Mesodermal cell (in vitro differentiated cells): ENCODE data around the gene ATP1B1.

ENCODE experiments used
- H3K27ac ChIP-seq: 2 replicates; pipeline ENCODE4 v1.7.0; 2013; ENCODE audit warnings: mild to moderate bottlenecking, low read depth, low read length, moderate library complexity; ENCODE audit not compliant: severe bottlenecking
- H3K36me3 ChIP-seq: 2 replicates; pipeline ENCODE4 v1.7.1; 2013; ENCODE audit warnings: mild to moderate bottlenecking, low read length, moderate library complexity; ENCODE audit not compliant: control insufficient read depth, insufficient read depth
- H3K4me1 ChIP-seq: one replicate; pipeline ENCODE4 v1.7.1; 2013; ENCODE audit warnings: mild to moderate bottlenecking, low read length; ENCODE audit not compliant: insufficient read depth, control insufficient read depth, poor library complexity, severe bottlenecking
- H3K4me3 ChIP-seq: 2 replicates; pipeline ENCODE4 v1.7.0; 2013; ENCODE audit warnings: low read length, control low read depth, mild to moderate bottlenecking; ENCODE audit not compliant: insufficient read depth, poor library complexity, severe bottlenecking; ENCODE audit errors: extremely low read depth
- H3K9me3 ChIP-seq: 2 replicates; pipeline ENCODE4 v1.7.1; 2013; ENCODE audit warnings: mild to moderate bottlenecking, low read length, moderate library complexity; ENCODE audit not compliant: control insufficient read depth
- WGBS, 2 experiments: methylation state at CpG; one replicate each; pipeline ENCODE4 v1.1.5; 2013; ENCODE audit warnings: missing lambda C conversion rate in 2 of 2; ENCODE audit not compliant: insufficient coverage in 2 of 2; 5-methylcytosine and 5-hydroxymethylcytosine counted together

Gene ATP1B1

GRCh38 chr1:169094897-169095569 lies 11.5 kb upstream of the ATP1B1 start:
- Histone ChIP-seq H3K36me3 (no peaks in the 10 kb centered on the region), H3K4me1 (no peaks in the 10 kb centered on the region), H3K4me3 (no peak overlapping the region), H3K27ac (no peak overlapping the region), H3K9me3 (no peaks in the 10 kb centered on the region)
- 82 to 94% methylated on average over 2 to 3 of the region's 4 CpGs for WGBS, 2 experiments

- WGBS, 2 experiments: 92 to 95% methylated on average over 1 of the region's 1 CpG
- Histone ChIP-seq H3K9me3 (no peaks in the 10 kb centered on the region), H3K36me3 (no peaks in the 10 kb centered on the region), H3K27ac (no peak overlapping the region), H3K4me1 (peaks cover 32% of the 10 kb centered on the region), H3K4me3 (no peak overlapping the region)
Observed at GRCh38 chr1:169098380-169098779, 8.1 kb upstream of the ATP1B1 start.

- H3K4me3 ChIP-seq: no peak overlapping the region
- no peak overlapping the region for H3K27ac ChIP-seq
- no peaks in the 10 kb centered on the region for H3K9me3 ChIP-seq
- peaks cover 33% of the 10 kb centered on the region for H3K4me1 ChIP-seq
- 95 to 100% methylated on average over 2 of the region's 2 CpGs for WGBS, 2 experiments
- no peaks in the 10 kb centered on the region for H3K36me3 ChIP-seq
Observed at GRCh38 chr1:169099561-169099960, 6.9 kb upstream of the ATP1B1 start.

- Histone ChIP-seq H3K9me3 (no peaks in the 10 kb centered on the region), H3K4me1 (peaks cover 33% of the 10 kb centered on the region), H3K36me3 (no peaks in the 10 kb centered on the region), H3K4me3 (no peak overlapping the region), H3K27ac (no peak overlapping the region)
- WGBS, 2 experiments: 83 to 85% methylated on average over 1 of the region's 1 CpG
Observed at GRCh38 chr1:169100208-169100607, 6.3 kb upstream of the ATP1B1 start.

GRCh38 chr1:169100651-169101088 lies 5.8 kb upstream of the ATP1B1 start:
- Histone ChIP-seq H3K4me1 (peaks cover 33% of the 10 kb centered on the region), H3K9me3 (no peaks in the 10 kb centered on the region), H3K27ac (no peak overlapping the region), H3K4me3 (no peak overlapping the region), H3K36me3 (no peaks in the 10 kb centered on the region)
- 100% methylated on average over 1 of the region's 3 CpGs; no CpG with 5 or more reads in 1 of the 2 experiments for WGBS, 2 experiments

- H3K4me1 ChIP-seq: peaks cover 33% of the 10 kb centered on the region
- H3K27ac ChIP-seq: peak overlapping the region; percentile 55
- 48 to 78% methylated on average over 1 to 3 of the region's 4 CpGs for WGBS, 2 experiments
- no peaks in the 10 kb centered on the region for H3K36me3 ChIP-seq
- no peak overlapping the region for H3K4me3 ChIP-seq
- no peaks in the 10 kb centered on the region for H3K9me3 ChIP-seq
Observed at GRCh38 chr1:169102567-169102966, 3.9 kb upstream of the ATP1B1 start.

GRCh38 chr1:169103002-169103401 lies 3.5 kb upstream of the ATP1B1 start:
- Histone ChIP-seq H3K4me1 (peaks cover 37% of the 10 kb centered on the region), H3K27ac (peak overlapping the region; percentile 55), H3K9me3 (no peaks in the 10 kb centered on the region), H3K36me3 (no peaks in the 10 kb centered on the region), H3K4me3 (no peak overlapping the region)
- WGBS, 2 experiments: 96 to 98% methylated on average over 3 to 5 of the region's 5 CpGs

- no peaks in the 10 kb centered on the region for H3K9me3 ChIP-seq
- WGBS, 2 experiments: 84 to 97% methylated on average over 3 to 6 of the region's 6 CpGs
- no peak overlapping the region for H3K27ac ChIP-seq
- H3K4me3 ChIP-seq: no peak overlapping the region
- no peaks in the 10 kb centered on the region for H3K36me3 ChIP-seq
- peaks cover 41% of the 10 kb centered on the region for H3K4me1 ChIP-seq
Observed at GRCh38 chr1:169103480-169103893, 3.0 kb upstream of the ATP1B1 start.

- peak overlapping the region; percentile 85 for H3K4me3 ChIP-seq
Observed at GRCh38 chr1:169105087-169105433, 1.4 kb upstream of the ATP1B1 start.

GRCh38 chr1:169105434-169106094 lies 926 bp upstream of the ATP1B1 start:
- no peaks in the 10 kb centered on the region for H3K9me3 ChIP-seq
- H3K36me3 ChIP-seq: no peaks in the 10 kb centered on the region
- H3K27ac ChIP-seq: peak overlapping the region; percentile 86
- WGBS, 2 experiments: 8 to 10% methylated on average over 27 to 37 of the region's 47 CpGs
- peaks cover 50% of the 10 kb centered on the region for H3K4me1 ChIP-seq
- H3K4me3 ChIP-seq: peak overlapping the region; percentile 85

More at GRCh38 chr1:169105087-169105433, 1.4 kb upstream of the ATP1B1 start:
- no peak overlapping the region for H3K27ac ChIP-seq
- WGBS, 2 experiments: 83 to 85% methylated on average over 6 of the region's 6 CpGs
- H3K36me3 ChIP-seq: no peaks in the 10 kb centered on the region
- no peaks in the 10 kb centered on the region for H3K9me3 ChIP-seq
- peaks cover 50% of the 10 kb centered on the region for H3K4me1 ChIP-seq
